HL-60 (cell line): ENCODE measurements around the gene URB1.

Experiments
- DNase-seq, 2 experiments: peaks; one replicate each; pipeline ENCODE4 v3.0.0-alpha.2; 2010 to 2020; ENCODE audit warnings: low read depth in 1 of 2, low spot score in 1 of 2
- H3K27ac ChIP-seq: fragments of 250-450 bp; sonication (Bioruptor Pico); replicated peaks from 2 replicates; pipeline ENCODE4 v1.5.1; 2020; ENCODE audit warnings: mild to moderate bottlenecking, moderate library complexity
- H3K27me3 ChIP-seq: fragments of 250-450 bp; sonication (Bioruptor Pico); 2 replicates; pipeline ENCODE4 v1.5.1; 2021; ENCODE audit warnings: mild to moderate bottlenecking, moderate library complexity; ENCODE audit not compliant: insufficient read depth, poor library complexity, severe bottlenecking
- H3K4me3 ChIP-seq: replicated peaks from 2 replicates; pipeline ENCODE4 v1.5.1; 2011; ENCODE audit warnings: mild to moderate bottlenecking, control low read depth, low read length; ENCODE audit not compliant: insufficient read depth
- CTCF ChIP-seq: IDR thresholded peaks from one replicate; pipeline ENCODE4 v1.5.1; 2011; ENCODE audit warnings: low read length, control low read depth, inconsistent platforms; ENCODE audit not compliant: insufficient read depth
- GABPA ChIP-seq: IDR thresholded peaks from 2 replicates; pipeline ENCODE4 v1.6.1; 2012; ENCODE audit warnings: low read depth
- POLR2AphosphoS5 ChIP-seq: IDR thresholded peaks from 2 replicates; pipeline ENCODE4 v1.6.1; 2012; ENCODE audit warnings: low read depth
- REST ChIP-seq: IDR thresholded peaks from 2 replicates; pipeline ENCODE4 v1.6.1; 2012; ENCODE audit warnings: low read depth; ENCODE audit not compliant: insufficient replicate concordance
- SPI1 ChIP-seq: IDR thresholded peaks from 2 replicates; pipeline ENCODE4 v1.6.1; 2012; ENCODE audit warnings: low read depth, mild to moderate bottlenecking, borderline replicate concordance

URB1 gene

GRCh38 chr21:32336711-32337110 is 56.1 kb downstream of the URB1 start:
- H3K4me3 ChIP-seq, result no peak overlapping the region
- no peak for DNase-seq
- H3K27ac ChIP-seq, result no peak overlapping the region
- TF ChIP-seq CTCF, result no peak
- TF ChIP-seq REST, result no peak
- no peak for TF ChIP-seq POLR2AphosphoS5
- no peaks in the 10 kb centered on the region for H3K27me3 ChIP-seq

GRCh38 chr21:32335601-32336575 is 56.9 kb downstream of the URB1 start:
- Histone ChIP-seq H3K4me3 (no peak overlapping the region), H3K27ac (no peak overlapping the region), H3K27me3 (no peaks in the 10 kb centered on the region)
- TF ChIP-seq CTCF, result no peak
- TF ChIP-seq POLR2AphosphoS5, result no peak
- TF ChIP-seq GABPA, result no peak
- no peak for TF ChIP-seq SPI1
- TF ChIP-seq REST, result no peak
- no peak for DNase-seq

- DNase-seq, result no peak
- H3K27me3 ChIP-seq, result no peaks in the 10 kb centered on the region
These were observed 57.8 kb downstream of the URB1 start for GRCh38 chr21:32334980-32335531.

More at GRCh38 chr21:32334980-32335531, 57.8 kb downstream of the URB1 start:
- no peak for TF ChIP-seq SPI1
- TF ChIP-seq GABPA, result no peak
- TF ChIP-seq REST, result no peak
- TF ChIP-seq CTCF, result no peak
- no peak for TF ChIP-seq POLR2AphosphoS5
- no peak overlapping the region for H3K27ac ChIP-seq
- no peak overlapping the region for H3K4me3 ChIP-seq
